Frontal cortex (tissue), 4 donors: ENCODE measurements around the gene AFG1L. TPM values are rescaled to one million over a fixed set of nuclear protein-coding genes. Genes with fewer than 3 reads are reported as not detected.
"Not testable (repeated sequence)": the region's sequence is repeated elsewhere in the genome, so short reads cannot be mapped to it uniquely, and the experiment has no call there.

ENCODE experiments used
- DNase-seq, 2 donors: peaks; one replicate each; pipeline ENCODE4 v3.0.0; 2012; ENCODE audit warnings: low spot score in 2 of 2
- FAIRE-seq: peaks from 2 replicates; lab custom pipeline; 2012; peaks lifted over from hg19 to GRCh38; lab: Jason Lieb, UNC
- total RNA-seq: library from RNA; depleted of rRNA; stranded (reverse); fragments of >200 nt; gene quantifications from one replicate; pipeline ENCODE4 v1.2.3, GENCODE V29; 2014
- donor health status: control.
- donor health status: control.
- donor health status: control.

Gene AFG1L
- total RNA-seq, 1 donor from 2014 or later, result 10.2 TPM

DNA sequence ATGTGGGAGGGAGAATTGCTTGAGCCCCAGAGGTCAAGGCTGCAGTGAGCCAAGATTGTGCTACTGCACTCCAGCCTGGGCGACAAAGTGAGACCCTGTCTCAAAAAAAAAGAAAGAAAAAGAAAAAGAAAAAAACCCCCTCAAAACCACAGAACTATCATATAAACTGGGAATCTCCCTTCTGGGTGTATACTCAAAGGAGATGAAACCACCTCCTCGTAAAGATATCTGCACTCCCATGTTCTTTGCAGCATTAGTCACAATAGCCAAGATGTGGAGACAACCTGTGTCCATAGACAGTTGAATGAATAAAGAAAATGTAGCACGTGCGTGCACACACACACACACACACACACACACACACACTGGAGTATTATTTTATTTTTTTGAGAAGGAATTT is 8.5 kb upstream of the AFG1L start:
- DNase-seq (no peak), FAIRE-seq (no peak)

DNA sequence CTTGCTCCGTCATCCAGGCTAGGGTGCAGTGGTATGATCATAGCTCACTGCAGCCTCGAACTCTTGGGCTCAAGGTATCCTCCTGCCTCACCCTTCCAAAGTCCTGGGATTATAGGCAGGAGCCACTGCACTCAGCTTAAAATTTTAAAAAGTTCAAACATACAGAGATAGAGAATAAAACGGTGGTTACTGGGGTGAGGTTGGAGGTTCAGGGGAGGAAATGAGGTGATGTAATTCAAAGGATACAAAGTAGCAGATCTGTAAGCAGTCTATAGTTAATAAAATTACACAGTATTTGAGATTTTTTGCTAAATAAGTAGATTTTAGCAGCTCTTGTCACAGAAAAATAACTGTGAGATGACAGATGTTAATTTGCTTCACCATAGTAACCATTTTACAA is 7.5 kb upstream of the AFG1L start:
- FAIRE-seq (no peak), DNase-seq (no peak)

DNA sequence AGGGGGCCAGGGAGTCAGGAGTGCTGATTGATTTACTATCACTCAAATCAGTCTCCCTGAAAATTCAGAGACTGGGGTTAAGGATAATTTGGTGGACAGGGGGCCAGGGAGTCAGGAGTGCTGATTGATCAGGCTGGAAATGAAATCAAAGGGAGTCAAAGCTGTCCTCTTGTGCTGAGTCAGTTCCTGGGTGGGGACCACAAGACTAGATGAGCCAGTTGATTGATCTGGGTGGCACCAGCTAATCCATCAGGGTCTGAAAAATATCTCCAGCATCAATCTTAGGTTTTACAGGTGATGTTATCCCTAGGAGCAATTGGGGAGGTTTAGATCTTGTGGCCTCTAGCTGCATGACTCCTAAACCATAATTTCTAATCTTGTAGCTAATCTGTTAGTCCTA is 6.1 kb upstream of the AFG1L start:
- no peak for FAIRE-seq

DNA sequence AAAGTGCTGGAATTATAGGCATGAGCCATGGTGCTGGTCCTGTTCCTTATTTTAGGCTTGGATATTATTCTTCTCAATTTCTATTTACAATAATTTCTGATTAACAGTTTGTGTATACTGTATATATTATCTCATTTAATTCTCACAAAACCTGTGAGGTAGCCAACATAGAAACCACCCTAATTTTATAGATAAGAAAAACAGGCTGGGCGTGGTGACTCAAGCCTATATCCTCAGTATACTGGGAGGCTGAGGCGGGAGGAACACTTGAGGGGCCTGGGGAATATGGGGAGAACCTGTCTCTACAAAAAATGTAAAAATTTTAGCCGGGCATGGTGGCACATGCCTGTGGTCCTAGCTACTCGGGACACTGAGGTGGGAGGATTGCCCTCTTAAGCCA is 3.8 kb upstream of the AFG1L start:
- DNase-seq (no peak), FAIRE-seq (no peak)

More for the DNA sequence above, 6.1 kb upstream of the AFG1L start:
- no peak for DNase-seq

- FAIRE-seq, DNase-seq: not testable (repeated sequence)
Measured at GRCh38 chr6:108292561-108292960, 2.3 kb upstream of the AFG1L start.

GRCh38 chr6:108293527-108294296 is 1.1 kb upstream of the AFG1L start:
- DNase-seq (no peak), FAIRE-seq (no peak)

GRCh38 chr6:108294297-108294726 is 542 bp upstream of the AFG1L start:
- FAIRE-seq, result no peak

DNA sequence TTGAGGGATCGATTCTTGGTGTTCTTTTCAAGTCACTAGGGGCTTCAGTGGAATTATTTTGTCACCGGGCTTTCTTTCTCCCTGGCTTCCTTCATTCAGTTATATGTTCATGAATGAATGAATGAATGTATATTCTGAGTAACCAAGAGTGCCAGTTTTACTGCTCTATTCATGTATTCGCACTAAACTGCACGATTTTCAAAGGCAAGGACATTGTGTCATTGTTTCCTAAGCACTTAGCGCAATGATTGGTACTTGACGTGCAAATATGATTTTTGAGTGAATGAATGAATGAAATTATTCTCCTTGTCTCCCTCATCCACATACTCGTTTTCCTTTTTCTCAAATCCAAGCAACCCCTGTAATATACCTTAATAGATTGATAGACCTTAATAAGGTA is 822 bp downstream of the AFG1L start:
- FAIRE-seq, result no peak
- DNase-seq, result no peak

More at GRCh38 chr6:108294297-108294726, 542 bp upstream of the AFG1L start:
- no peak for DNase-seq

DNA sequence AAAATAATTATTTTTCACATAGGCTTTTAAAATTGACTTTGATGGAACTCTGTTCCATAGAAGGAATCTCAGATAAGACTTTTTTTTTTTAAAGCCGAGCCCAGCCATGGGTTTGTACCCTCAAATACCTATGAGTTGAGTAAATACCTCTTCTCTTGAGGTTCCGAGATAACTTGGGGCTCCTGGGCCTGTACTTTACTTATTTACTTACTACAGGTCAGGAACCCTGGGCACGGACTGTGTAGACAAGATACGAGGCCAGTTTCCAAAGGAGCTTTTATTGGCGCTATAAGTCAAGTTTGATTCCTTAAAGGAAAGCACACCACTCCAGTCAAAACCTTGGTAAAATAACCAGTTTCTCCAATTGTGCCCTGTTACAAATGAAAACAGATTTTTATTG is 7.5 kb downstream of the AFG1L start:
- DNase-seq (no peak), FAIRE-seq (no peak)

- DNase-seq, result no peak
- FAIRE-seq, result no peak
Measured at GRCh38 chr6:108304646-108305045, 9.8 kb downstream of the AFG1L start.

- not testable (repeated sequence) for DNase-seq, FAIRE-seq
Measured at GRCh38 chr6:108308641-108309040, 13.8 kb downstream of the AFG1L start.

GRCh38 chr6:108309844-108310243 is 15.0 kb downstream of the AFG1L start:
- DNase-seq (no peak), FAIRE-seq (no peak)

DNA sequence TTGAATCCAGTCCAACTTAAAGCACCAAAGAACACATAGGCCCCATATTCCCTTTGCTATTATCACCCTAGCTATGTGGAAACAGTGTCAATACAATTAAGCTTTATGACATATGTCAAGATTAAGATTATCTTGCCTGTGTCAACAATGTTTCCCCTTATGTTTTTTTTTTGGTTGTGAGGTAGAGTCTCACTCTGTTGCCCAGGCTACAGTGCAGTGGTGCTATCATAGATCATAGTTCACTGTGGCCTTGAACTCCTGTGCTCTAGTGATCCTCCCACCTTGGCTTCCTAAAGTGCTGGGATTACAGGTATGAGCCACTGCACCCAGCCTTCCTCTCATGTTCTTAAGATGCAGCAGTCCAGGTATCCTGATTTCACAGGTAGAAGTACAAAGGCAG is 17.8 kb downstream of the AFG1L start:
- no peak for DNase-seq
- no peak for FAIRE-seq

DNA sequence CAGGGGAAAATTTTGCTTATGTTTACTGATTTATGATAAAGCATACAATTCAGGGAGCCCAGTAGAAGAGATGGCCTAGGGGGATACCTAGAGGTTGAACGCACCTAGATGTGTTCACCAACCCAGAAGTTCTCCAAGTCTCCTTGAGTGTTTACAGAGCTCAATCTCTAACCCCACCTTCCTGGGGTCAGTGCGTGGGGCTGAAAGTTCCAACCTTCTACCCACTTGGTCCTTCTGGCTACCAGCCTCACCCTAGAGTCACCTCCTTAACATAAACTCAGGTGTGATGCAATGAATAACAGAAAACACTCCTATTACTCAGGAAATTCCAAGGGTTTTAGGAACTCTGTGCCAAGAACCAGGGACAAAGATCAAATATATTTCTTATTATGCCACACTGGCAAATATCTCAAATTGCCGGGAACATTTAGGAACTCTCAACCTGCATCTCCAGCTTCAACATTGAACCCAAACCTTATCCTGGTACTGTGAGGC is 26.4 kb downstream of the AFG1L start:
- FAIRE-seq, result no peak

GRCh38 chr6:108322728-108323127 is 27.9 kb downstream of the AFG1L start:
- DNase-seq, result no peak
- no peak for FAIRE-seq

More for the DNA sequence above, 26.4 kb downstream of the AFG1L start:
- no peak for DNase-seq

DNA sequence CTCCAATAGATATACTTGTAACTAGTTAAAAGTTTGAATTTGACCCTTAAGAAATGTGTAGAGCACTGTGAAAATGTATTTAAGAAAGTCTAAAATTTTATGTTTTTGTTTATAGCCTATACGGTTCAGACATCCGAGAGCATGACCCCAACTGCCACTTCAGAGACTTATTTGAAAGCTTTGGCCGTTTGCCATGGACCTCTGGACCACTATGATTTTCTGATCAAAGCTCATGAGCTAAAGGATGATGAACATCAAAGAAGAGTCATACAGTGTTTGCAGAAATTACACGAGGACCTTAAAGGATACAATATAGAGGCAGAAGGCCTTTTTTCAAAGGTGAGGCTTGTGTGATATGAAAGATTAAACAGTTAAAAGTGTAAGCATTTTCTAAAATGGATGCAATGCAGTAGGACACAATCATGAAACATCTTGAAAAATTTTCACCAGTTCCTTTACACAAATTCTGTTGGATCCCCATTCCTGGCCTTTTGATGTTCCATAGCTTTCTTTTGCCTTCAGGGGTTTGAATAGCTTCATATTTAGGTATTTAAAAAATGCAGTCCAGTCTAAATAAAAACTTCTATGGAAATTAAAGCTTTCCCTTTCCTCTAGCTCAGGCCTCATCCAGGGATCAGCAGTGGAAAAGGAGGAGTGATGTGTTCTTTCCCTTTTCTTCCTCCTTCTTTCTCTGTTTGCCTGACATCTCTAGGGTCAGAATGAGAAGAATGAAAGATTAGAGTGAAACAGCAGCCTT is 29.0 kb downstream of the AFG1L start:
- DNase-seq (no peak), FAIRE-seq (no peak)

DNA sequence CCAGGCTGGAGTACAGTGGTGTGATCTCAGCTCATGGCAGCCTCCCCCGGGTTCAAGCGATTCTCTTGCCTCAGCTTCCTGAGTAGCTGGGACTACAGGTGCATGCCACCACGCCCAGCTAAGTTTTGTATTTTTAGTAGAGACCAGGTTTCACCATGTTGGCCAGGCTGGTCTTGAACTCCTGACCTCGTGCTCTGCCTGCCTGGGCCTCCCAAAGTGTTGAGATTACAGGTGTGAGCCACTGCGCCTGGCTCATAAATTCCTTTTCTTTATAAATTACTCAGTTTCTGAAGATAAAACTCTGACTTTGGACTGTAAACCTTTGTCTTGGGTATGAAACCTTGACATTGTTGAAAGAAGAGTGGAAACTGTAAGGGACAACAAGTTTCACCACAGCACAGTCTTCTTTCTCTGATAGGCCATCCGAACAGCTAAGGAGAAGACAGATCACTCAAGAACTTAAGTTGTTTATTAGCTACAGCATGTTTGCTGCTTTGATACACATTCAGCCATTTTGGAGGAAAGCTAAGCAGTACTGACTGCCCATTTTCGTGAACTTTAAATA is 35.4 kb downstream of the AFG1L start:
- DNase-seq, FAIRE-seq: not testable (repeated sequence)

GRCh38 chr6:108330806-108331205 is 36.0 kb downstream of the AFG1L start:
- peak; percentile 21 for FAIRE-seq
- DNase-seq, result no peak

GRCh38 chr6:108331982-108332381 is 37.1 kb downstream of the AFG1L start:
- FAIRE-seq, result no peak
- DNase-seq, result no peak

DNA sequence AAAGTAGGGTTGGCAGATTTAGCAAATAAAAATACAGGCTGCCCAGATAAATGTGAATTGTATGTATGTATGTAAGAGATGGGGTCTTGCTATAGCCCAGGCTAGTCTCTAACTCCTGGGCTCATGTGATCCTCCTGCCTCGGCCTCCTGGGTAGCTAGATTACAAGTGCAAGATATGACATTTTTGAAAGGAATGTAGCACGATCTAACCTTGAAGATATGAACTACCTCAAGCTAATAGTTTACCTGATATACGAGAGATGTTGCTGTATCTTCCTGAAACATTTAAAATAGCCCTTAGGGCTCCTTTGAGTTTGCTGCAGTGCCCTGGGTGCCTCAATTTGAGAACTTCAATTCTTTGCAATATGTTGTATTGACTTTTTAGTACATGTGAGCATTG is 42.1 kb downstream of the AFG1L start:
- DNase-seq, result no peak
- FAIRE-seq, result no peak

DNA sequence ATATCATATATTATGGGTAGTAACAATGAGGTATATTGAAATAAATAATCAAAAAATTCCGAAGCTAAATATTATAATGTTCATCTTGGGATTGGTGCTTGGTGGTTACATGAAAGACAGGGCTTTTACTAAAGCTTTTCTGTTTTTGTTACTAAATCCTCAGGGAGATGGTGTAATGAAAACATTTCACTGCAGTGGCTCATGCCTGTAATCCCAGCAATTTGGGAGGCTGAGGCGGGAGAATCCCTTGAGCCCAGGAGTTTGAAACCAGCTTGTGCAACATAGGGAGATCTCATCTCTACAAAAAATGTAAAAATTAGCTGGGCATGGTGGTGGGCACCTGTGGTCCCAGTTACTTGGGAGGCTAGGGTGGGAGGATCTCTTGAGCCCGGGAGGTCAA is 42.9 kb downstream of the AFG1L start:
- DNase-seq (no peak), FAIRE-seq (no peak)
